SK-MEL-5 (cell line): ENCODE measurements around the gene CACNB2. TPM values are rescaled to one million over a fixed set of nuclear protein-coding genes. Genes with fewer than 3 reads are reported as not detected.
"Not testable (repeated sequence)": the region's sequence is repeated elsewhere in the genome, so short reads cannot be mapped to it uniquely, and the experiment has no call there.

Source experiments
- DNase-seq: peaks from one replicate; pipeline ENCODE4 v3.0.0-alpha.2; 2016; ENCODE audit warnings: low read depth, low spot score
- in situ Hi-C: cut with HindIII; loops from 2 replicates; pipeline ENCODE4 v1.10.0; 2016; ENCODE audit warnings: low sequenced_read_pairs, high pct_unique_total_duplicates, low pct_unique_long_range_greater_than_20kb
- total RNA-seq: library from RNA; depleted of rRNA; stranded (reverse); fragments of >200 nt; shearing (Covaris generic); gene quantifications from 2 replicates; pipeline ENCODE4 v1.2.3, GENCODE V29; 2014; rRNA removed

Gene CACNB2
- total RNA-seq, 1 experiment from 2014 or later: not detected

DNA sequence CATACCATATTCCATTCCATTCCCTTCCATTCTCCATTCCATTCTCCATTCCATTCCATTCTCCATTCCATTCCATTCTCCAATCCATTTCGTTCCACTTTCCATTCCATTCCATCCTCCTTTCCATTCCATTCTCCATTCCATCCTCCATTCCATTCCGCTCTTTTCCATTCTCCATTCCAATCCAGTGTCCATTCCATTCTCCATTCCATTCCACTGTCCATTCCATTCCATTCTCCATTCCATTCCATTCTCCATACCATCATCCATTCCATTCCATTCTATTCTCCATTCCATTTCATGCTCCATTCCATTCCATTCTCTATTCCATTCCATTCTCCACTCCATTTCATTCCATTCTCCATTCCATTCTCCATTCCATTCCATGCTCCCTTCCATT is 430.2 kb downstream of the CACNB2 start:
- in situ Hi-C loops, DNase-seq: not testable (repeated sequence)

DNA sequence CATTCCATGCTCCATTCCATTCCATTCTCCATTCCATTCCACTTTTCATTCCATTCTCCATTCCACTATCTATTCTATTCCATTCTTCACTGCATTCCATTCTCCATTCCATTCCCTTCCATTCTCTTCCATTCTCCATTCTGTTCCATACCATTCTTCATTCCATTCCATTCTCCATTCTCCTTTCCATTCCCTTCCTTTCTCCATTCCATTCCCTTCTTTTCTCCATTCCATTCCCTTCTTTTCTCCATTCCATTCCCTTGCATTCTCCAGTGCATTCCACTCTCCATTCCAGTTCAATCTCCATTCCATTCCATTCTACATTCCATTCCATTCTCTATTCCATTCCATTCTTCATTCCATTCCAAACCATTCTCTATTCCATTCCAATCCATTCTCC is 430.9 kb downstream of the CACNB2 start:
- DNase-seq: no peak
- in situ Hi-C loops: no loop called here

DNA sequence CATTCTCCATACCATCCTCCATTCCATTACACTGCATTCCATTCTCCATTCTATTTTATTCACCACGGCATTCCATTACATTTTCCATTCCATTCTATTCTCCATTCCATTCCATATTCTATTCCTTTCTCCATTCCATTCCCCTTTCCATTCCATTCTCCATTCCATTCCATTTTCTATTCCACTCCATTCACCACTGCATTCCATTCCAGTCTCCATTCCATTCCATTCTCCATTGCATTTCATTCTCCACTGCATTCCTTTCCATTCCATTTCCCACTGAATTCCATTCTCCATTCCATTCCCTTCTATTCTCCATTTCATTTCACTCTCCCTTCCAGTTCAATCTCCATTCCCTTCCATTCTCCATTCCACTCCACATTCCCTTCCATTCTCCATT is 431.6 kb downstream of the CACNB2 start:
- in situ Hi-C loops: no loop called here
- no peak for DNase-seq

DNA sequence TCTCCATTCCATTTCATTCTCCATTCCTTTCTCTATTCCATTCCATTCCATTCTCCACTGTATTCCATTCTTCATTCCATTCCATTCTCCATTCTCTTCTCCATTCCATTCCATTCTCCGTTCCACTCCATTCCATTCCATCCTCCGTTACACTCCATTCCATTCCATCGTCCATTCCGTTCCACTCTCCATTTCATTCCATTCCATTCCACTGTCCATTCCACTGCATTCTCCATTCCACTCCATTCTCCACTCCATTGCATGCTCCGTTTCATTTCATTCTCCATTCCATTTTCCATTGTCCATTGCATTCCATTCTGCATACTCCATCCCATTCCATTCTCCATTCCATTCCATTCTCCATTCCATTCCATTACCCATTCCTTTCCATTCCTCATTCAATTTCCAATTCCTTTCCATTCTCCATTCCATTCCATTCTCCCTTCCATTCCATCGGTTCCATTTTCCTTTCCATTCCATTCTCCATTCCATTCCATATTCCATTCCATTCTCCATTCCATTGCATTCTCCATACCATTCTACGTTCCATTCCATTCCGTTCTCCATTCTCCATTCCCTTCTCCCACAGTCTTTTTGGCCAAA is 432.8 kb downstream of the CACNB2 start:
- in situ Hi-C loops: no loop called here
- no peak for DNase-seq

DNA sequence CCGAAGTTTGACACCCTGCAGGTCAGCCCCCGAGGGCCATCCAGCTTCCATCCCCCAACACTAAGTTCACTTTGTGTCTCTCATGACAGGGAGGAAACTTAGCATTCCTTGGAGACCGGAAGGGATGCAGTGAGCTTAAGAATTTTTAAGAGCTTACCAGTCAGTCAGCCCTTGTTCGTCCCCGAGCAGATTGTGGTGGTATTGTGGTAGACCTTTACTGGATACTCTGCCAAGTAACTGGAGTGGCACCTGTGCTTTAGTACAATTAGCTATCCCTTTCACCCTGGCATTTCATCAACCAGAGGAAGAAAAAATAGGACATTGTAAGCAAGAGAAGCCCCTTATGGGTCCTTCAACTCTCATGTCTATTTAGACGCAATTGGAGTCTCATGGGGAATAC is 436.4 kb downstream of the CACNB2 start:
- DNase-seq: no peak
- in situ Hi-C loops: no loop called here

DNA sequence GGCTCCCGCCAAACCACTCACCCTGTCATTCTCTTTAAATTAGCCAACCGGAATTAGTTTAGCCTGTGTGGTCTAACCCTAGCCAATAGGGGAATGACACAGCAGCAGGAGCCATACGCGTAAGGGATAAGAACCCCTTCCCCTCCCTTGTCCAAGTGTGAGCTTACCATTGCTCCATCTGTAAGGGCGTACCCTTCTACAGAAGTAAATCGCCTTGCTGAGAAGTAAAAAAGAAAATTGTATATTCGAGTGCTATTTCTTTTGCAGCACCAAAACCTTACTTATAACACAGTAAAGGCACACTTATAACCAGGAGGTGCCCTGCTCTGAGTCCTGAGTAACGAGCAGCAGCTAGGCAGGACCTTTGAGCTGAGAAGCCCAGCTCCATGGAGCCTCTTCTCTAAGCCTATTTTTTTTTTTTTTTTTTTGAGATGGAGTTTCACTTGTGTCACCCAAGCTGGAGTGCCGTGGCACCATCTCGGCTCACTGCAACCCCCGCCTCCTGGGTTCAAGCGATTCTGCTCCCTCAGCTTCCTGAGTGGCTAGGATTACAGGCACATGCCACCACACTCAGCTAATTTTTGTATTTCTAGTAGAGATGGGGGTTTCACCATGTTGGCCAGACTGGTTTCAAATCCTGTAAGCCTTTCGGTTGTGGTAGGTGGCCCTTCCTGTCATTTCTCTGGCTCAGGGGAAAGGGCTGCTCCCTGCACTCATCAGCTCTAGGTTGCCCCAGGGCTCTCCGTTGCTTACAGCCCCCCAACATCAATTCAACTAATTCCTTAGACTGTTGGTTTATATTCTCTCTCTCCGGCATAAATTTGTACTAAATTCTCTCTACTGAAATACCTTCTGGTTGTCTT is 437.8 kb downstream of the CACNB2 start:
- DNase-seq: no peak
- in situ Hi-C loops: no loop called here

DNA sequence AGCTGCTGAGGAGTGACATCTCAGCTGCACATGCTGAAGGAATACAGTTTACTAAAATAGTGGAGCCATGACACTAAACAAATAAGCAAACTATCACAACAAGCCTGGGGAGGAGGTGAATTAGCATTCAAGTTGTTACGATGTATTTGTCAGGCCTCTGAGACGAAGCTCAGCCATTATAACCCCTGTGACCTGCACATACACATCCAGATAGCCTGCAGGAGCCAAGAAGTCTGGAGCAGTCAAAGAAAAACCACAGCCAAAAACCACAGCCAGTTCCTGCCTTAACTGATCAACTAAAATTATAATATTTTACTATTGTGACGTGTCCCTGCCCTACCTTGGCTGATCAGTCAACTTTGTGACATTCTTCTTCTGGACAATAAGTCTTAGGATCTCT is 442.6 kb downstream of the CACNB2 start:
- no peak for DNase-seq
- in situ Hi-C loops: no loop called here

DNA sequence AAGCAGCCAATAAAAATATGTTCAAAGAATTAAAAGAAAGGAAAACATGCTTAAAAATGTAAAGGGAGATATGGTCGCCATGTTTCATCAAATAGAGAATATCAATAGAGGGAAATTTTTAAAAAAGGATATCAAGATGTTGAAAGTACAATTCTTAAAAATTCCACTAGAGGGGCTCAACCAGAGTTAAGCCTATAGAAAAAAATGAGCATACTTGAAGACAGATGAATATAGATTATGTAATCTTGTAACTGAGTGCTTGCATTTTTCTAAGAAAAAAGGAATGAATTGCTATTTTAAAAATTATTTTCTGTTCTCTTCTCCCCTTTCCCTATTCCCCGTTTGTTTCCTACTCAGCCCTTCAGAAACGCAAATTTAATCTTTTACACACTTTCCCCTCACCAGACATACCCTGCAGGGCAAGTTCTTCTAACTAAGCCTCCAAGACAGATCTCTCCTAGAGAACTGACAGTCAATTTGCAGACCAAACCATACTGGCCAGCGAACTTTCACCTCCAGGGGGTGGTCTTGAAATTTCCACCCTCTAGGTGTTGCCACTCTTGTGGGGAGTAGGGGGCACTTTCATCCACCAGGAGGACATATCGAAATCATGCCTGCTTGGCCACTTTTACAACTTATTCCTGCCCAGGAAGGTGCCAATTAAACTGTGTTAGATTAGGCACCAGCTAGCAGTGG is 443.5 kb downstream of the CACNB2 start:
- in situ Hi-C loops: no loop called here
- peak; percentile 26 for DNase-seq

DNA sequence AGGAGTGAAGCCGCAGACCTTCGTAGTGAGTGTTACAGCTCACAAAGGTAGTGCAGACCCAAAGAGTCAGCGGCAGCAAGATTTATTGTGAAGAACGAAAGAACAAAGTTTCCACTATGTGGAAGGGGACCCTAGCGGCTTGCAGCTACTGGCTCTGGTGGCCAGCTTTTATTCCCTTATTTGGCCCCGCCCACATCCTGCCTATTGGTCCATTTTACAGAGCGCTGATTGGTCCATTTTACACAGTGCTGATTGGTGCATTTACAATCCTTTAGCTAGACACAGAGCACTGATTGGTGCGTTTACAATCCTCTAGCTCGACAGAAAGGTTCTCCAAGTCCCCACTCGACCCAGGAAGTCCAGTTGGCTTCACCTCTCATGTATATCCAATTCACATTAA is 446.4 kb downstream of the CACNB2 start:
- in situ Hi-C loops, DNase-seq: not testable (repeated sequence)

DNA sequence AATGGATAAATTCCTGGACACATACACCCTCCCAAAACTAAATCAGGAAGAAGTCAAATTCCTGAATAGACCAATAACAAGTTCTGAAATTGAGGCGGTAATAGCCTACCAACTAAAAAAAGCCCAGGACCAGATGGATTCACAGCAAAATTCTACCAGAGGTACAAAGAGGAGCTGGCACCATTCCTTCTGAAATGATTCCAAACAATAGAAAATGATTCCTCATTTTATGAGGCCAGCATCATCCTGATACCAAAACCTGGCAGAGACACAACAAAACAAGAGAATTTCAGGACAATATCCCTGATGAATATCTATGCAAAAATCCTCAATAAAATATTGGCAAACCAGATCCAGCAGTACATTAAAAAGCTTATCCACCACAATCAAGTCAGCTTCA is 450.9 kb downstream of the CACNB2 start:
- in situ Hi-C loops, DNase-seq: not testable (repeated sequence)

Other genes with a start within 250 kb of the CACNB2 start
- gene SLC39A12, start 188.5 kb upstream of the CACNB2 start, total RNA-seq: 0.05 TPM in 1 of 2 replicates, not detected in the other